ENCODE results near the gene SSC5D. TPM values are rescaled to one million over a fixed set of nuclear protein-coding genes. Genes with fewer than 3 reads are reported as not detected.
A peak's percentile ranks its signal among the peaks of the same experiment; 100 is the strongest.

Gene SSC5D
- total and polyA plus RNA-seq, 9 of the 15 experiments (the other 6 are each of a cell fraction or from before 2014, with no cell fraction given): 0.04 to 0.71 (median 0.14) TPM; not detected in 2

- TF ChIP-seq MNT (conservative IDR thresholded peaks at IDR 0.05) (peak in 1 of 2 experiments; percentile 41; a peak in 2 of 4 replicates), ZZZ3 (IDR thresholded peaks at IDR 0.05) (no peak), COPS2 (conservative IDR thresholded peaks at IDR 0.05) (no peak), C11orf30 (IDR thresholded peaks at IDR 0.05; ENCODE audit: low read depth) (no peak; the same call in 1 of the 2 replicates), CBFB (CRISPR knock-in tag; IDR thresholded peaks at IDR 0.05) (no peak), SMARCC2 (IDR thresholded peaks at IDR 0.05; ENCODE audit: low read depth) (peak; percentile 72; the same call in 1 of the 2 replicates), ARID2 (IDR thresholded peaks at IDR 0.05) (no peak), POLR2AphosphoS5 (IDR thresholded peaks at IDR 0.05; ENCODE audit: control insufficient read depth, insufficient read depth, low read depth, low read length) (no peak), HOXB6 (CRISPR knock-in tag; IDR thresholded peaks at IDR 0.05; ENCODE audit: borderline replicate concordance) (no peak), CAMTA2 (CRISPR knock-in tag; conservative IDR thresholded peaks at IDR 0.05) (no peak), ZKSCAN3 (CRISPR knock-in tag; IDR thresholded peaks at IDR 0.05) (no peak), SMARCB1 (IDR thresholded peaks at IDR 0.05; ENCODE audit: insufficient read length, low read depth) (no peak), MLLT1 (IDR thresholded peaks at IDR 0.05) (no peak), DMBX1 (CRISPR knock-in tag; IDR thresholded peaks at IDR 0.05; ENCODE audit: borderline replicate concordance) (peak; percentile 24; the same call in 1 of the 2 replicates), HLTF (IDR thresholded peaks at IDR 0.05) (no peak), EP400 (IDR thresholded peaks at IDR 0.05) (peak; percentile 75; the same call in 1 of the 2 replicates), ZBTB33 (CRISPR knock-in tag; IDR thresholded peaks at IDR 0.05) (no peak), MTA3 (IDR thresholded peaks at IDR 0.05; ENCODE audit: borderline replicate concordance) (peak; percentile 60; the same call in 1 of the 2 replicates), CC2D1A (IDR thresholded peaks at IDR 0.05) (no peak), JUND (IDR thresholded peaks at IDR 0.05; ENCODE audit: borderline replicate concordance, low read depth, low read length) (peak; percentile 98), JUND (tag; IDR thresholded peaks at IDR 0.05; ENCODE audit: borderline replicate concordance, low read depth, low read length) (peak; percentile 94; the same call in 2 of the 3 replicates), NCOA1 (IDR thresholded peaks at IDR 0.05; ENCODE audit: low read depth) (peak; percentile 68; the same call in 1 of the 2 replicates), YY1 (IDR thresholded peaks at IDR 0.05; ENCODE audit: borderline replicate concordance in 1 of 3, control insufficient read depth in 1 of 3, extremely low read depth in 1 of 3, insufficient read depth in 3 of 3, insufficient read length in 1 of 3, insufficient replicate concordance in 2 of 3, low read depth in 1 of 3, low read length in 2 of 3) (no peak), NELFE (IDR thresholded peaks at IDR 0.05; ENCODE audit: insufficient read depth, insufficient read length) (no peak), ZNF644 (tag; IDR thresholded peaks at IDR 0.05; ENCODE audit: low read depth) (no peak)
Measured at GRCh38 chr19:55544776-55545439, 56.7 kb downstream of the SSC5D start (continued).
